KG1 (cell line): ENCODE measurements around the gene TENT4A.
"Not testable (repeated sequence)": the region's sequence is repeated elsewhere in the genome, so short reads cannot be mapped to it uniquely, and the experiment has no call there.

Source experiments
- DNase-seq: peaks from one replicate; lab custom pipeline; 2025; lab: John Stamatoyannopoulos, UW

The TENT4A gene

DNA sequence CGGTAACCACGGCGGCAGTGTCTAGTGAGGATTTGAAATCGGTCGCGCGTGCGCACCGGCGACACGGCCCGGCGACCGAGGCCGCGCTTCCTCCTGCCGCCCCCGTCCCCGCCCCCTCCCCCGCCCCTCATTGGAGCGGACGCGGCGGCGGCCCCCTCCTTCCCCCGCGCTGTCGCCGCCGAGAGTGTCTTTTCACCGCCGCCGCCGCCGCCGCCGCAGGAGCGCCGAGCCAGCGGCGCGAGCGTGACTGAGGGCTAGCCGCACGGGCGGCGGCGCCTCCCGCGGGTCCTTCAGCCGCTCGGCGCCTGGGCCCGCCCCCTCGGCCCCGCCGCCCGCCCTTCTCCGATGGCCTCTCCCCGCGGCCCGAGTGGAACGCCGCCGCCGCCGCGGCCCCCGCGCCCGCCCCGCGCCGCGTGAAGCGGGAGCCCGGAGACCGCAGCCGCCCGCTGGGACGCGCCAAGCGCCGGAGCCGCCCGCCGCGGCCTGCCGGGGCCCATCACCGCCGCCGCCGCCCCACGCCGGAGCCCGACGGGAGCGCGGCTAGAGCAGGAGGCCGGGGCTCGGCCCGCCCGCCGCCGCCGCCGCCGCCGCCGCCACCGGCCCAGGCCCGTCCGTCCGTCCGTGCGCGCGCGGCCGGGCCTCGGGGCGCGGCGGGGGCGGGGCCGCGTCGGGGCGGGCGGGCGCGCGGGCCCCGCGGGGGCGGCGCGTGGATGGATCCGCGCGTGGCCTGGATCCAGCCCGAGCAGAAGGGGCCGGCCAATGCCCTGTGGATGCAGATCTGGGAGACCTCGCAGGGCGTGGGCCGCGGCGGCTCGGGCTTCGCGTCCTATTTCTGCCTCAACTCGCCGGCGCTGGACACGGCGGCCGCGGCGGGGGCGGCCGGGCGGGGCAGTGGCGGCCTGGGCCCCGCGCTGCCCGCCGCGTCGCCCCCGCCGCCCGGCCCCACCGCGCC, at the start of gene TENT4A:
Gene TENT4A (plus strand): TSS at position 159 of the 952 bp plus-strand sequence. CDS start 552 bp downstream, at position 711.
- DNase-seq = no peak

DNA sequence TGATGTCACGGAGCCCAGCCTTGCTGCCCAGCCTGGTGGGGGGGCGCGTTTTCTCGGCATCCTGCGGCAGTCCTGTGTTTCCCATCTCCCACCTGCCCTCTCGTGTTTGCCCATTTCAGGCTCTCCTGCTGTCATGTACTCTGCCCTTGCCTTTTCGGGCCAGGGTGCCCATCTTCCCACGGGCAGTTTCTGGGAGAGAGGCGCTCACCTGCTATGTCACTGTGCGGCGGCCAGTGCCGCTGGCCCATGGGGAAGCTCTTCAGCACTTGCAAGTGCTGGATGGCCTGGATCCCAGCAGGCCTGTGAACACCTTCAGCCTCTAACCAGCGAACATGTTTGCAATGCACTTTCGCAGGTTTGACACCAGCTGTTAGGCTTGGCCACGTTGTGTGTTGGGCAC, 46.5 kb upstream of the TENT4A start:
- no peak for DNase-seq

DNA sequence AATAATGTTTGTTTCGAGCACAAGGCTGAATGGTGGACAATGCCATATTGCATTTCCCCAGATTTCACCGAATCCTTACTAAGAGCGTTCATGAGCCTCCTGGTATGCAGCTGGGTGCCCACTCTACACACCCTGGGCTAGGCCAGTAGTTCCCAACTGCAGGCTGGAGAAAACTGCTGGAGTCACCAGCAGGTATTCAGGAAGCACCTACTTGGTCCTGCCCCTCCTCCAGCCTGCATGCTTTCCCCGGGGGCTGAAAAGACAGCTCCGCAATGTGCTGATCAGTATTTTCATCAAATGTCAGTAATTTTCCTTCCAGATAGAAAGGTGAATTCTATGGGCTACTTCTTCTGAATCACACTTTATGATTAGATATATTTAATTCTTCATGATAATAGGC, 45.6 kb upstream of the TENT4A start:
- no peak for DNase-seq

DNA sequence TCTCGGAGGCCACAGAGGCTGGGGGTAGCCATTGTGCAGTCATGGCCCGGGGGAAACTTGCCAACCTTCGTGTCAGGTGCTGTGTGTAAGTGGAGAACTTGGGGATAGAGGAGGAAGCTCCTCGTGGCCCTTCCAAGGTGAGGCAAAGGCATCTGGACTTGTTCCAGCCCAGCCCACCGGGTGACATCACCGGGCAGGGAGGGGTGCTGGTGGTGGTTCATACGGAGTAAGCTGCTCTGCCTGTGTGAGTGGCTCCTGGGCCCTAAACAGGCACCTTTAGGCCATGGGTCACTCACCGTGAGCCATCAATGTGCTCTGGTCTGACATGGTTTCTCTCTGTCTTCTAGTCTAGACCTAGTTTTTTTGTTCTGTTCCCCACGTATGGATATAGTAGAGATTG, 44.5 kb upstream of the TENT4A start:
- DNase-seq = not testable (repeated sequence)

DNA sequence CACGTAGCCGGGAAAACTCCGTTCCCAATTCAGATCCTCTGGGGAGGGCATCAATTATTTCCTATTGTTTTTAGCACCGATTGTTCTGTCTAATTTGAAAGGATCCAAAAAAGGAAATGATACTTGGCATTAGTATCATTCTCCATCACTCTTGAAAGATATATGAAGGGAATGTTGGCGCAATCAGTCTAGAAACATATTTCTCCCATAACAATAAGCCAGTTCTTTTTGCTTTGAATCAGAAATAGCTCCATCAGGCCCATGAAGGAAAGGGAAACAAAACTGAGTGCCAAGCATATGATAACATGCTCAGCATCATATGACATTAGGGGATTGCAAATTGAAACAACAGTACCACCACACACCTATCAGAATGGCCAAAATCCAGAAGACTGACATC, 40.2 kb upstream of the TENT4A start:
- DNase-seq = no peak

DNA sequence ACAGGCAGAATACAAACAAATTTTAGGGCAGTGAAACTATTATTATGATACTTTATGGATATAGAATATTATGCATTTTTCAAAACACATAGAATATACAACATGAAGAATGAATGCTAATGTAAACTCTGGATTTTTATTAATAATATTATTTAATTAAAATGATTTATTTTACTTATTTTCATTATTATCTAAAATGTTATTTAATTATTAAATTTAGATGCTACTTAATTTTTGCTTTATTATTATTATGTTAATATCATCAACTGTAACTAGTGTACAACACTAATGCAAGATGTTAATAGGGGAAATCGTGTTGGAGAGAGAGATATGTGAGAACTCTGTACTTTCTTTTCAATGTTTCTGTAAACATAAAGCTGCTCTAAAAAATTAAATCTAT, 39.3 kb upstream of the TENT4A start:
- no peak for DNase-seq

DNA sequence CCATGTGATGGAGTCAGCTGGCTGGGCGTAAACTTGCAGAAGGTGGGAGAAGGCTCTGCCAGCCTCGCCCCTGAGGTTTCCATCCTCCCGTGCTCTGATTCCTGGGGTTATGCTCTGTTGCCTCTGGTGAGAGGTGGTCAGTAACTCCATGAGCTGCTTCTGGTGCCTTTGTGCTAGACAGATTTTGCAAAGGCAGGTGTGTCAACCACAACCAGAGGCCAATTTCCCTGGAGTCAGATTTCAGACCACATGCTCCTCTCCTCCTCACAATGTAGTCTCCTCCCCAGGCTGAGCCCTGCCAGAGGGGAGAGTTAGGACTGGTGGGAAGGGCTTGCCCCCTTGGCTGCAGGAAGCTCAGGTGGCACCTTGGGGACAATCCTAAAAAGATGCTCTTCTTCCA, 38.8 kb upstream of the TENT4A start:
- DNase-seq = no peak

DNA sequence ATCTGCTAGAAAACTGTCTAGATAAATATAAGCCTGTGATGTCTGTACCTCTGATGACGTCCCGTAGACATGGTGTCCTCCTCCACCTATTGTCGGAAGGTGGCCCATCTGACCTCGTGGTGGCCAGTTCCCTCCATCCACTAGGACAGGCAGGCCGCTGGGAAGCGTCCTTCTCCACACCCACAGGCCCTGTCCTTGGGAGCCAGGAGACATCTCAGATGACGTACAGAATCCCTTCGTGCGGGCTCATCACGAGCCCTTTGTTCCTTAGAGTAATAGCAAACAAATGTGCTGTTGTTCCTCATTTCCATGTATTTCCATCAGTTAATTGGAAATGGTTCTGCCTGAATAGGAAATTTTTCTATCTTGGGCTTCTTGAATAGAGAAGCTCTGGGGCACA, 38.3 kb upstream of the TENT4A start:
- DNase-seq = no peak

DNA sequence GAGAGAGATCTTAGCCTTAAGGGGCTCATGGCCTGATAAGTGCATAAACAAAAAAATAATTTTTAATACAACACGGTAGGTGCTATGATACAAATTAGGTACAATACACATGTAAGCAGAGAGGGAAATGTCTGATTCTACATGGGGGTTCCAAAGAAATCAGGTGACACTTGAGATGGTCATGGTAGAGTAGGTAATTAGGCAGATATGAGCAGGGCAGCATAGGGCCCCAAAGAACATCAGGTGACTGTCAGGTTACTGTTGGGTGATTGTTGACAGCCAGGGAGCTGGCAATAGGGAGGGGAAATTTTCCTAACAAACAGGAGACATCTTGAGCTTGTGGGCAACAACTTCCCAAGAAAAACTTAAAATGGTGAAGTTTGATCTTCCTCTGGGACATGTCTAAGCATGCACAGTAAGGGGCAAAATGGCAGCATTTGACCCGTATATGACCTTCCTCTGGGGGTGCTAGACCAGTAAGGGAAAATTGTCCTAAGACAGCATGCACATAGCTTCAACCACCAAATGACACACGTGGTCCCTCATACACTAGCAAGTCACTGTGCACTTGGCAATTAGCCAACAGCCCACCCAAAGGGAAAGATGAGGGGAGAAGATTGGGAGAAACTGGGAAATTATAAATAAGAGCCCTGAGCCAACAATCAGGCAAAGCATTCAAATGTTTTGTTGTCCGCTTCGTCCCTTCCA, 37.3 kb upstream of the TENT4A start:
- DNase-seq = no peak

DNA sequence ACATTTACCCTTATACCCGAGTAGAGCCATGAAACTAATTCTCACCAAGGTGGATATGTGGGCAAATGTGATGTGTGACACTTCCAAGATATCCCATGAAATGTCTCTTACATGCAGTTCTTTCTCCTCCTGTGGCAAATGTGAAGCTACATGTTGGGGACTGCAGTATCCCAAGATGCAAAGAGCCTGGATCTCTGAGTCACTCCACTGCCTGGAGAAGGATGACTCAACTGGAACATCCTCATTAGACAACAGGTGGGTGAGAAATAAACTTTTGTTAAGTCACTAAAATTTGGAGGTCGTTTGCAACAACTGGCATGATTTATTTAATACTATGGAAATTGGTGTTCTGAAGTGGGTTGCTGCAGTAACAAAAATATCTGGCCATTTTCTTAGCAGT, 36.5 kb upstream of the TENT4A start:
- no peak for DNase-seq

DNA sequence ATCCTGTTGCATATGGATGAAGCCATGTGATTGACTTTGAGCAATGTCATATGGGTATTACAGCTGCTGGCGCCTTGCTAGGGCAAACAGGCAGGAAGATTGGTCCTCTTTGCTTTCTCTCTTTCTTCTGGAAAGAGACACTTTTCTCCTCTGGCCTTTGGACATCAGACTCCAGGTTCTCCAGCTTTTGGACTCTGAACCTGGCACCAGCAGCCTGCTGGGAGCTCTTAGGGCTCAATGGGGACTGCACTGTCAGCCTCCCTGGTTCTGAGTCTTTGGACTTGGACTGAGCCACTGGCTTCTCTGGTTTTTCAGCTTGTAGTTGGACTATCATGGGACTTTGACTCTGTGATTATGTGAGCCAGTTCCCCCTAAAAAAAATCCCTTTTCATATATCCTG, 34.8 kb upstream of the TENT4A start:
- no peak for DNase-seq

DNA sequence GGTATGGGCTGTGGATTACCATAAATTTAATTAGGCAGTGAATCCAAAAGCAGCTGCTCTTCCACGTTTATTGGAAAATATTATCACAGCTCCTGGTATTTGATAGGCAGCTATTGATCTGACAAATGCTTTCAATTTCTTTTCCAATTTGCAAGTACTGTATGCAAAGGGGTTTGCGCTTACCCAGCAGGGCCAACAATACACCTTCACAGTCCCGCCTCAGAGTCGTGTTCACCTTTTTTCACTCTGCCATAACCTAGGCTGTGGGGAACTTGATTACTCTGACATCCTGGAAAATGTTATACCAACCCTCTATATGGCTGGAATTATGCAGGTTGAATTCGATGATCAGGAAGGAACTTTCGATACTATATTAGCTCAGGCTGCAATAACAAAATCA, 32.3 kb upstream of the TENT4A start:
- DNase-seq = no peak

DNA sequence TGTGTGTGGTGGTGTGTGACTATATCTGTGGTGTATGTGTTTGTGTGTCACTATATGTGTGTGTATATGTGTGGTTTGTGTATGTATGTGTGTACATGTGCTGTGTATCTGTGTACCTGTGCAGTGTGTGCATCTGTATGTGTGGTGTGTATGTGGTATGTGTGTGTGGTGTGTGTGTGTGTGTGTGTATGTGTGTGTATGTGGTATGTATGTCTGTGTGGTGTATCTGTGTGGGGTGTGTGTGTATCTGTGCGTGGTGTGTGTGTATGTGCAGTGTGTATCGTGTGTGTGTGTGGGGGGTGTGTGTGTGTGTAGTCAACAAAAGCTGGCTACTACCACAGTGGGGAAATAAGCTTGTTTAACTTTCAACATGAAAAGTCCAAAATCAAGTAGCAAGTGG, 31.6 kb upstream of the TENT4A start:
- no peak for DNase-seq

DNA sequence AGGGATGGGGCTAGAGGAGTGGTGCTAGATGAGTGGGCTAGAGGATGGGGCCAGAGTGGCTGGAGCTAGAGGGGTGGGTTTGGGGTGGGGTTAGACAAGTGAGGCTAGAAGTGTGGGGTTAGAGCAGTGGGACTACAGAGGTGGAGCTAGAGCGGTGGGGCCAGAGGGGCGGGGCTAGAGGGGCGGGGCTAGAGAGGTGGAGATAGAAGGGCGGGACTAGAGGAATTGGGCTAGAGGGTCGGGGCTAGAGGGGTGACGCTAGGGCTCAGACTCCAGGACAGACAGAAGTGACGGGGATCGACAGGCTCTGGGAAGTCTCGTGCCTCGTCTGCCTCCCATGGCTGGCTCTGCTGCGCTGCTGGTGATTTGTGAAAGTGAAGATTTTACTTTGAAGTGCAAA, 31.0 kb upstream of the TENT4A start:
- DNase-seq = no peak

DNA sequence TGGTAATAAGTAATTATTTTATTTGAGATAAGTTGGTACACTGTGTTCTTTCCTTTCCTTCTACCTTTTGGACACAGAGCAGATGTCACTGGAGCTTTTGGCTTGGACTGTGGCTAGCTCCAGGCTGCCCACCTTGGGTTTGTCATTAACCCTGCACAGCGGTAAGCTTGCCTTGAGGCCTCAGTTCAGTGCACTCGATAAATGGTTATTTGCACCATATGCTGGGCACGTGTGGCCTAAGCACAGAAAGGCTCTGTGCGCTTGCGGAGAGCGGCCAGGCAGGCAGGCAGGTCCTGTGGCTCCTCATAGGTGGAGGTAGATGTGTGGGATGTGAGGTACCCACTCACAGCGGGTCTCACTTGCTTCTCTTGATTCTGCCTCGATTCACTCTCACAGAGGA, 30.0 kb upstream of the TENT4A start:
- no peak for DNase-seq

DNA sequence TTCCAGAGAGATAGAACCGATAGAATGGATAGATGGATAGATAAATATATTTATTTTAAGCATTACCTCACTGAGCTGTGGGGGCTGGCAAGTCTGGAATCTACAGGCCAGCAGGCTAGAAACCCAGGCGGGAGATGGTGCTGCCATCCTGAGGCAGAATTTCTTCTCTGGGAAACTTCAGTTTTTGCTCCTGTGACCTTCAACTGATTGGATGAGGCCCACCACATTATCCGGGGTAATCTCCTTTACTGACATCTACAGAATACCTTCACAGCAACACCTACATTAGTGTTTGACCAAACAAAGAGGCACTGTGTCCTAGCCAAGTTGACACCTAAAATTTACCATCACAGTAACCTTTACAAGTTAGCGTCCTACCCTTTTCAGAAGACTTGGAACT, 29.2 kb upstream of the TENT4A start:
- DNase-seq = no peak

DNA sequence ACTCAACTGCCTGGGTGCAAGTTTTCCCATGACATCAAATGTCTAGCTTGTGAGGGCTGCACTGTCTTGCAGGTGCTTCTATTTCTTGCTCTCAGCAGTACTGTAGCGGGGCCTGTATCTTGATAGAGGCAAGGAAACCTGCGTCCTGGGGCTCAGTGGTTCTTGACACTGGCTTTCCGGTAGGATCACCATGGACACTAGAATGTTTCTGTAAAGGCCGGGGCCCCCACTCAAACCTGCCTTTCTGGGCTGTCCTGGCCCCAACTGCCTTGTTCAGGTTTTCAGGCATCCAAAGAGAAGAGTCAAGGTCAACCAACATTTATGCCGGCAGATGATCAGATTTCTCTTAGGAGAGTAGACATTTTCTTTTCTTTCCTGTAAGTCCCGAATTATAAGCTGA, 26.7 kb upstream of the TENT4A start:
- no peak for DNase-seq

DNA sequence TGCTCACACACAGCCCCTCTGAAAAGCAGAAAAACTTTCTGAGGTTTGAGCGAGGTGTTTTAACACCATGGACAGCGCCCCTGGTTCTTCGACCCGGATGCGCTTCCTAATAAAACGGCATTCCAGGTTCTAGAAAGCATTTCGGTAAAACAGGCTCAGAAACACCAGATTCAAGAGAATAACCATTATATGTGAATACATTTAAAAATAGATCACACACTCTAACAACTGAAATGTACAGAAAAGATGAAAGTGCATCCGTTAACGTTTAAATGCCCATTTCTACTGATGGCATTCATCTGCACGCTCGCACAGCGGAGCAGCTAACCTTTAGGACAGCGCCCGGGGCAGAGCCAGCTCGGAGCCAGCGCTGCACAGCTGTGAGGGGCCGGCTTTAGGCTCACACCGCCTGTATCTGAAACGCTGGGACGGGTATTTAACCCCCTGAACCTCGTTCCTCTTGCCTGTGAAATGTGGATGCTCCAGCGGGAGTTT, 26.3 kb upstream of the TENT4A start:
- DNase-seq = no peak

DNA sequence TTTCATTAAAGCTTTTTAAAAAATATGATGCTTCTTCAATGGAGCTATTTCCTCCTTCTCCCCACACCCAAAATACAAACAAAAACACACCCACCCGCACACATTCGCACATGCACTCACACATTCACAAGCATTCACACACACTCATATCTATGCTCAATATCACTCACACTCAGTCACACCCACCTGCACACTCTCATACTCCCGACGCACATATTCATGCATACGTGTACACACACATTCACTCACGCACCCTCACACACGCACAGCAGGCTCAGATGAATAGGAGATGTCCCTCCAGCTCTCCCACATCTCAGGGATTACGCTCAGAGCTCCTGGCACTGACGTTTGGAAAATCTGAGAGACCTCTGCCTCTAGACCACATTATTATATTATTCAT, 25.7 kb upstream of the TENT4A start:
- DNase-seq = no peak

DNA sequence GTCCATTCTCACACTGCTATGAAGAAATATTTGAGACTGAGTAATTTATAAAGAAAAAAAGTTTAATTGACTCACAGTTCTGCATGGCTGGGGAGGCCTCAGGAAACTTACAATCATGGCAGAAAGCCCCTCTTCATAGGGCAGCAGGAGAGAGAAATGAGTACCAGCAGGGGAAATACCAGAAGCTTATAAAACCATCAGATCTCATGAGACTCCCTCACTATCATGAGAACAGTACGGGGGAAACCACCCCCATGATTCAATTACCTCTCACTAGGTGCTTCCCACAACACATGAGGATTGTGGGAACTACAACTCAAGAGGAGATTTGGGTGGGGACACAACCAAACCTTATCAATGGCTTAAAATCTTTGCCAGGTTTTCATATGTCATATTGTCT, 20.3 kb upstream of the TENT4A start:
- no peak for DNase-seq

DNA sequence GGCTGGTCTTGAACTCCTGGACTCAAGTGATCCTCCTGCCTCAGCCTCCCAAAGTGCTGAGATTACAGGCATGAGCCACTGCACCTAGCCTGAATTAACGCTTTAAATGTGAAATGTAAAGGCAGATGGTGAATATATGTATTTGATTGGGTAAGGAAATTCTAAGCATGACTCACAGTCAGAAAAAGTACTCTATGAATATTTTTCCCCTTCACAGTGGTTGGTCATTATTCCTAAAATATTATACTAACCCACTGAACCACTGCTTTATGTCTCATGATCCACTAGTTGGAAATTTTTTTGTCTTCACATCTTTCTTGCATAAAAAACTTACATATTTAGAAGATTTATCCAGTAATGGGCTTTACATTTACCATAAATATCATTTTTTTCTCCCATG, 14.5 kb upstream of the TENT4A start:
- DNase-seq = no peak

DNA sequence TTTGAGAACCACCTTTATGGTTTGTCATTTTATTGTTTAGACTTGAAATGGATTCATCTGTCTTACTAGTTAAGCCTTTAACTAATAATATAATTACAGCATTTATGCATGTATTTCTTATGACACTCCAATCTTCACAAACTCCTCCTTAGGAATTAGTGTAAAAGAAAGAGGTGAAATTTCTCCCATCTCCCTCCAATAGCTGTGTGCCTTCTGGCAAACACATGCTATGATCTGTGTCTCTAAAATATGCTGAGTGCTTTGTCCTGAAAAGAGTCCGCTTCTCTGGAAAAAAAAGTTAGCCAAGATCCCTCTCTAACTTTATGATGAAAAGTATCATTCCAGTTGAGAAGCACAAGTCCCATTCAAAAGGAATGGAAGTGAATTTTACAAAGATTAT, 13.9 kb upstream of the TENT4A start:
- no peak for DNase-seq

DNA sequence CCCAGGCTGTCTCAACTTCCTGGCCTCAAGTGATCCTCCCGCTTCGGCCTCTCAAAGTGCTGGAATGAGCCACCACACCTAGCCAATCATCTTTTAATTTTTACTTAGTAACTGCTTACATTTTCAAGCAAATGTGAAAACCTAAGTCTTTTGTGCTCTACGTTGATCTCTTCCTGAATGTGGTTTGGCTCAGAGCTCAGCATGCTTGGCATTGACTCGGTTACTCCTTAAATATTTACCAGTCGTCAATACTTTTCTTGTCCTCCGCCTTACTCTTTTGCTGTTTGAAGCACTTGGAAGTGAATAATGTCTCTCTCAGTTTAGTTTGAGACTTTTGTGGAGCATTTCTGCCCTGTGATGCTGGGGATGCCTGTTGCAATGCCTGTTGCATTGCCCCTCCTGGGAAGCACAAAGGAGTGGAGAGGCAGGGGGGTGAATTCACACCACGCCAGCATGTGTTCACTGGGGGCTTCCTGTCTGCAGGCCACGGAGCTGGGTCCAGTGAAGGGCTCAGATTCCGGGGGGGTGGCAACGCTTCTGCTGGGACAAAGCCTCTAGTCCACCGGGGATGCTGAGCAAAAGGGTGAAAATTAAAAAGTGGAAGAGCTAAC, 13.1 kb upstream of the TENT4A start:
- DNase-seq = no peak
